HUES64 (cell line): ENCODE results near the gene OSCP1. TPM values are rescaled to one million over a fixed set of nuclear protein-coding genes. Genes with fewer than 3 reads are reported as not detected.
A peak's percentile ranks its signal among the peaks of the same experiment; 100 is the strongest.
"Not testable (repeated sequence)": the region's sequence is repeated elsewhere in the genome, so short reads cannot be mapped to it uniquely, and the experiment has no call there.

Source experiments
- H3K27ac ChIP-seq: 2 replicates; pipeline ENCODE4 v1.7.0; 2013; ENCODE audit warnings: low read depth, low read length, inconsistent platforms
- H3K27me3 ChIP-seq: 2 replicates; pipeline ENCODE4 v1.6.1; 2013; ENCODE audit warnings: mild to moderate bottlenecking, low read length; ENCODE audit not compliant: insufficient read depth
- H3K36me3 ChIP-seq: 2 replicates; pipeline ENCODE4 v1.6.1; 2013; ENCODE audit warnings: mild to moderate bottlenecking, low read length; ENCODE audit not compliant: insufficient read depth
- H3K4me1 ChIP-seq: 2 replicates; pipeline ENCODE4 v1.6.1; 2013; ENCODE audit warnings: mild to moderate bottlenecking, low read length, moderate library complexity; ENCODE audit not compliant: insufficient read depth
- H3K4me3 ChIP-seq: 2 replicates; pipeline ENCODE4 v1.5.1; 2013; ENCODE audit warnings: mild to moderate bottlenecking, low read length, moderate library complexity
- H3K9ac ChIP-seq: 2 replicates; pipeline ENCODE4 v1.6.1; 2013; ENCODE audit warnings: mild to moderate bottlenecking, low read depth, low read length
- H3K9me3 ChIP-seq: 2 replicates; pipeline ENCODE4 v1.6.1; 2013; ENCODE audit warnings: low read depth, low read length; ENCODE audit not compliant: insufficient read depth
- WGBS: fragments of 150-250, 120-280 bp; methylation state at CpG from one replicate; pipeline ENCODE4 v1.1.7; 2013; ENCODE audit warnings: missing lambda C conversion rate; 5-methylcytosine and 5-hydroxymethylcytosine counted together
- polyA plus RNA-seq, 2 experiments: library from polyadenylated mRNA; stranded (reverse); fragments of 50-300 nt; gene quantifications; one replicate each; pipeline ENCODE4 v1.2.3, GENCODE V29; 2013

OSCP1 gene, protein sequence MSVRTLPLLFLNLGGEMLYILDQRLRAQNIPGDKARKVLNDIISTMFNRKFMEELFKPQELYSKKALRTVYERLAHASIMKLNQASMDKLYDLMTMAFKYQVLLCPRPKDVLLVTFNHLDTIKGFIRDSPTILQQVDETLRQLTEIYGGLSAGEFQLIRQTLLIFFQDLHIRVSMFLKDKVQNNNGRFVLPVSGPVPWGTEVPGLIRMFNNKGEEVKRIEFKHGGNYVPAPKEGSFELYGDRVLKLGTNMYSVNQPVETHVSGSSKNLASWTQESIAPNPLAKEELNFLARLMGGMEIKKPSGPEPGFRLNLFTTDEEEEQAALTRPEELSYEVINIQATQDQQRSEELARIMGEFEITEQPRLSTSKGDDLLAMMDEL
- 3.5 TPM for polyA plus RNA-seq (2013, experiment 1 of 2)
- polyA plus RNA-seq (2013, experiment 2 of 2), result 3.5 TPM

DNA sequence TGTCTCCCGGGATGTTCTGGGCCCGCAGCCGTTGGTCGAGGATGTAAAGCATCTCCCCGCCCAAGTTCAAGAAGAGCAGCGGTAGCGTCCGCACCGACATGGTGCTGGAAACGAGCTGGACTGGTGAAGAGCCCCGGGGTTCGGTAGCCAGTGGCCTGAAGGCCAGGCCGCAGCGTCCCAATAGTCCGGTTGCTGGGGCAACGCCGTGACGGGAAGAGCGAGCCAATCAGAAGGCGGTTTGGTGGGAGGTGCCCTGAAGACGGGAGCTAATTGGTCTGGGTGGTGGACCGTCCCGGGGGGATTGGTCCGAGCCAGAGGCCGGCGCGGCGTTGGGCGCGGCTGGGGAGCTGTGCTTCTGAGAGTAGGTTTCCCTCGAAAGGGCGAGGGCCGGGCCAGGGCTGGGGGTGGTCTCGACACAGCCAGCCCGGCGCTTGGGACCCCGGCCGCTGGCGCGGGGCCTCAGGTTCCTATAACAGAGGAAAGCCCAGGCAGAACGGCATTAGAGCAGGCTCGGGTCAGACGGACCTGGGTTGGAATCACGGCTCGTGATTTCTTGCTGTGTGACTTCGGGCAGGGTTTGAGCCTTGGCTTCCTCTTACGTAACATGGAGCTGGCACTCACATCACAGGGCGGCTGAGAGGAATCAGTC, at the start of gene OSCP1:
Gene OSCP1 (minus strand): TSS at position 182 of the 649 bp plus-strand sequence. CDS start 82 bp downstream, at position 100.
- H3K27me3 ChIP-seq, result no peaks in the 10 kb centered on the region
- H3K4me1 ChIP-seq, result no peaks in the 10 kb centered on the region
- WGBS, result 3% methylated on average over 48 of the region's 48 CpGs
- H3K9me3 ChIP-seq, result no peaks in the 10 kb centered on the region
- H3K9ac ChIP-seq, result peak within 1 kb of the TSS; percentile 74
- peak within 1 kb of the TSS; percentile 70; the same call in 1 of the 2 replicates for H3K27ac ChIP-seq
- H3K4me3 ChIP-seq, result peak within 1 kb of the TSS; percentile 70
- peaks cover 11% of the 10 kb centered on the region for H3K36me3 ChIP-seq

DNA sequence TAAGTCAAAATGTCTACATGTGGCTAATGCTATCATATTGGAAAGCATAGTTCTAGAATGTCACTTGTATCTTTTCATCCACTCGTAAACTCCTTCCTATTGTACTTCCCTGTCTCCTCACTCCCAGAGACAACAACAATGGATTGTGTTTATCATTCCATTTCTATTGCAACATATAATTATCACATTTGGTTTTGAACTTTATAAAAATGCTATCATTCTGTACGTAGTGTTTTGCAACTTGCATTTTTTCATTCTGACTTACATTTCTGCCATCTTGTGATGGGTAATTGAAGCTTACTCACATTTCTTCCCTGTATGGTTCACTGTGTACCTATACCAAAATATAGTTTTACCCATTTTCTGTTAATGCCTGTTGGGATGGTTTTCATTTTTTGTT, 47.0 kb upstream of the OSCP1 start:
- Histone ChIP-seq H3K27me3 (no peaks in the 10 kb centered on the region; the same call in none of the 2 replicates), H3K36me3 (no peaks in the 10 kb centered on the region), H3K9me3 (no peaks in the 10 kb centered on the region), H3K4me1 (no peaks in the 10 kb centered on the region), H3K9ac (no peak overlapping the region), H3K4me3 (no peak overlapping the region), H3K27ac (no peak overlapping the region)
- 100% methylated on average over 1 of the region's 2 CpGs for WGBS

DNA sequence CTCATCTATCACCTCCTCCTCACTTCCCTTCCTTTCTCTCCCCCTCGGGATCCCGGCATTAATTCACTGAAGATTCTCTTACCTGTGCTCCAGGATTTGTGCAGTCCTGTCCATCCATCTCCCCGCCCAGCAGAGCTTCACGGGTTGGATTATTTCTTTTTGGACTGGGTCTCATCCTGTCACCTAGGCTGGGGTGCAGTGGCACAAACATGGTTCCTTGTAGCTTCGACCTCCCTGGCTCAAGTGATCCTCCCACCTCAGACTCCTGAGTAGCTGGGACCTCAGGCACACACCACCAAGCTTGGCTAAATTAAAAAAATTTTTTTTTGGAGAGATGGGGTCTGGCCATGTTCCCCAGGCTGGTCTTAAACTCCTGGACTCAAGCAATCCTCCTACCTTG, 44.7 kb upstream of the OSCP1 start:
- H3K4me3 ChIP-seq, result no peak overlapping the region
- H3K9me3 ChIP-seq, result no peaks in the 10 kb centered on the region
- H3K36me3 ChIP-seq, result no peaks in the 10 kb centered on the region
- no peak overlapping the region for H3K27ac ChIP-seq
- WGBS, result 89% methylated on average over 5 of the region's 5 CpGs
- no peaks in the 10 kb centered on the region; the same call in none of the 2 replicates for H3K27me3 ChIP-seq
- no peaks in the 10 kb centered on the region for H3K4me1 ChIP-seq
- H3K9ac ChIP-seq, result no peak overlapping the region

DNA sequence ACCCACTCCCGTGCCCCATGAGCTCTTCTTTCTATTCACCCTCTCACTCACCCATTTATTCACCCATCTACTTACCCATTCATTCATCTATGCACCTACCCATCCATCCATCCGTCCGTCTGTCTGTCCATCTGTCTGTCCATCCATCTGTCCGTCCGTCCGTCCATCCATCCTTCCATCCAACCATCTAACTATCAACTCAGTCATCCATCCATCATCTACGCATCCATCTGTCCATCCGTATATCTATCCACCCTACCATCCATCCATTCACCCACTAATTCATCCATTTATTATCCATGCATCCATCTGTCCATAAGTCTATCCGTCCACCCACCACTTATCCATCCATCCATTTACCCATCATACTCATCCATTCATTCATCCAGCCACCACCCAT, 43.3 kb upstream of the OSCP1 start:
- 90% methylated on average over 9 of the region's 9 CpGs for WGBS
- Histone ChIP-seq H3K27ac (no peak overlapping the region), H3K4me1 (no peaks in the 10 kb centered on the region), H3K9ac (no peak overlapping the region), H3K4me3 (no peak overlapping the region), H3K36me3 (no peaks in the 10 kb centered on the region), H3K9me3 (no peaks in the 10 kb centered on the region), H3K27me3 (no peaks in the 10 kb centered on the region; the same call in none of the 2 replicates)

DNA sequence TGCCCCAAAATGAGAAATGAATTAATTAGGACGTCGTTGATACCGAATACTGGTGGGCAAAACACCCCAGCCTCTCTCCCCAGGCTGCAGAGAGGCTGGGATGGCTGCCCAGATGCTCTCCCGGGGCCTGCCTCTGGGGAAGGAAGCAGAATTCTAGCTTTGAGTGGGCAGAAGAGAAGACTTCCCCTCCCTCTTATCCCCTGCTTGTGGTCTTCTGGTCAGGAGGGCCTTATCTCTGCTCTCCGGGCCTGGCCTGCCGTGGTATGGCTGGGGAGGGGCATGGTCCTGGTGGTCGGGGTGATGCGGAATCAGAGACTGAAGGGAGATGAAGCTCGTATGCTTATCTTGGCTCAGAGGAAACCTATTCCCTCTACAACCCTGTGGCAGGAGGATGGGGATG, 42.2 kb upstream of the OSCP1 start:
- Histone ChIP-seq H3K4me3 (no peak overlapping the region), H3K36me3 (no peaks in the 10 kb centered on the region), H3K9me3 (no peaks in the 10 kb centered on the region), H3K27me3 (no peaks in the 10 kb centered on the region; the same call in 1 of the 2 replicates), H3K4me1 (no peaks in the 10 kb centered on the region), H3K27ac (no peak overlapping the region), H3K9ac (no peak overlapping the region)
- 74% methylated on average over 8 of the region's 9 CpGs for WGBS

DNA sequence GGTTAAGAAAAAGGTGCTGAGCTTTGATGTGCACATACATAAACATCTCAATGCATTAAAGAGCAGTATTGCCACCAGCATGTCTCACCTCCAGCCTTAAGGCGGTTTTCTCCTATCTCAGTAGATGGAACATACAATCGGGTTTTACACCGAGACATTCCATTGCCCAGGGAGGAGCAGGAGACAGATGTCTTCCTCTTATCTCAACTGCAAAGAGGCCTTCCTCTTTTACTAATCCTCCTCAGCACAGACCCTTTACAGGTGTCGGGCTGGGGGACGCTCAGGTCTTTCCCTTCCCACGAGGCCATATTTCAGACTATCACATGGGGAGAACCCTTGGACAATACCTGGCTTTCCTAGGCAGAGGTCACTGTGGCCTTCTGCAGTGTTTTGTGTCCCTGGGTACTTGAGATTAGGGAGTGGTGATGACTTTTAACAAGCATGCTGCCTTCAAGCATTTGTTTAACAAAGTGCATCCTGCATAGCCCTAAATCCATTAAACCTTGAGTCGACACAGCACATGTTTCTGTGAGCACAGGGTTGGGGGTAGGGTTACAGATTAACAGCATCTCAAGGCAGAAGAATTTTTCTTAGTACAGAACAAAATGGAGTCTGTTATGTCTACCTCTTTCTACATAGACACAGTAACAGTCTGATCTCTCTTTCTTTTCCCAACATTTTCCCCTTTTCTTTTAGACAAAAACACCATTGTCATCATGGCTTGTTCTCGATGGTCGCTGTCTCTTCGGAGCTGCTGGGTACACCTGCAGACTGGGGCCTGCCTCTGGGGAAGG, 39.2 kb upstream of the OSCP1 start:
- H3K27me3 ChIP-seq, H3K4me3 ChIP-seq, H3K4me1 ChIP-seq, H3K9me3 ChIP-seq, H3K27ac ChIP-seq, H3K9ac ChIP-seq, H3K36me3 ChIP-seq: not testable (repeated sequence)
- WGBS, result 84% methylated on average over 9 of the region's 10 CpGs

DNA sequence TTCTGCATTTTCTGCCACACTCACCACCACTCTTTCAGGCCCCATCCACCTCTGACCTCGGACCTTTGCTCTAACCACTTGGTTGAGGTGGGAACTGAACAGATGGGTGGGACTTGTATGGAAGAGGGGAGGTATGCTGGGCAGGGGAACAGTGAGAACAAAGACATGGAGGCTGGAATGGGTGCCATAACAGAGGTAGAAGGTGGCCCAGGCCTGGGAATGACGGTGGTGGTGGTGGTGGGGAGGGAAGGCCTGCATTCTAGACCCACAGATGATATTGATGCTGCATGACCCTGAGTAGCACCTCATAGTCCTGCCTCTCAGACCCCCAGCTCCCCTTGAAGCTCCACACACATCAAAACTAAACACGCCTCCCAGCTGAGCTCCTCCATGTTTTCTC, 37.7 kb upstream of the OSCP1 start:
- Histone ChIP-seq H3K36me3 (no peaks in the 10 kb centered on the region), H3K27ac (no peak overlapping the region), H3K4me3 (no peak overlapping the region), H3K4me1 (no peaks in the 10 kb centered on the region), H3K9me3 (no peaks in the 10 kb centered on the region), H3K9ac (no peak overlapping the region), H3K27me3 (no peaks in the 10 kb centered on the region)
- WGBS, result 82% methylated on average over 3 of the region's 3 CpGs

DNA sequence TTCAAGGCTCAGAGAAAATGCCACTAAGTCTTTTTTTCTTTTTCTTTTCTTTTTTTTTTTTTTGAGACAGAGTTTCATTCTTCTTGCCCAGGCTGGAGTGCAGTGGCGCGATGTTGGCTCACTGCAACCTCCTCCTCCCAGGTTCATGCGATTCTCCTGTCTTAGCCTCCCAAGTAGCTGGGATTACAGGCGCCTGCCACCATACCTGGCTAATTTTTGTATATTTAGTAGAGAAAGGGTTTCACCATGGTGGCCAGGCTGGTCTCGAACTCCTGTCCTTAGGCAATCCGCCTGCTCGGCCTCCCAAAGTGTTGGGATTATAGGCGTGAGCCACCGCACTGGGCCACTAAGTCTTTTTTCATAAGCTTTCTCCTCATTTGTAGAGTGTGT, 37.1 kb upstream of the OSCP1 start:
- 95% methylated on average over 9 of the region's 9 CpGs for WGBS
- H3K36me3 ChIP-seq, H3K4me3 ChIP-seq, H3K9ac ChIP-seq, H3K27ac ChIP-seq, H3K9me3 ChIP-seq, H3K4me1 ChIP-seq, H3K27me3 ChIP-seq: not testable (repeated sequence)

DNA sequence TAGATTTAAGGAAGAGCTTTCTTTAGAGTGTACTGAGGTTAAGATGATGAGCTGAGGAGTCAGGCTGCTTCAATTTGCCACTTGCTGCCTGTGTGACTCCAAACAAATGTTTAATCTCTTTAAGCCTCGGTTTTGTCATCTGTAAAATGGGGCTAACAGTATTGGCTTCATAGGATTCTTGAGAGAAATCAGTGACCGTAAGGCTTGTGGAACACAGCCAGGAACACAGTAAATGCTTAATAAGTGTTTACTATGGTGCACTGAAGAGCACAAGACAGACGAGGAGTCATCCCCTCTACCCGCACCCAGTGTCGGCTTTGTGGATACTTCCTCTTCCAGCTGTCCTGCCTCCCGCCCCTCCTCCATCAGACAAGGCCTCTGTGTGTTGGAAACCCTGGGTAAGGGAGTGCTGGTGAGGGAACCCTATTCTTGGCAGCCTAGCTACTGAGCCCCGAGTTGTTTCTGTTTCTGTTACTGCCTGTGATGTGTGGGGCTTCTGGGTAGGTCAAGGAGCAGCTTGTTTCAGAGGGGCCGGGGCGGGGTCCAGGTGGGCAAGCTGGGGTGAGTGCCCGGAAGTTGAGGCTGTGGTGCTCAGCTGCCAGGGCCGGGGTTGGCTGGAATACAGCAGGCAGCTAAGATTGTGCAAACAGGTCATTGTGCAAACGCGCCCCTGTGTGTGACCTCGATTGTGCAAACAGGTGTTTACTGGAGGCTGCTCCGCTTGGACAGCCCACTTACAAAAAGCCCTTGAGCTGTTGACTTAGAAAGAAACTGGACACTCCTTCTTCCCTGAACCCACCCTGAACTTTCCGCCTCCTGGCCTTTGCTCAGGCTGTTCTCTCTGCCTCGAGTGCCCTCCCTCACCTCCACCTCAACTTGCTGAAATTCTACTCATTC, 36.4 kb upstream of the OSCP1 start:
- Histone ChIP-seq H3K36me3 (no peaks in the 10 kb centered on the region), H3K9me3 (no peaks in the 10 kb centered on the region), H3K27me3 (no peaks in the 10 kb centered on the region), H3K4me3 (no peak overlapping the region), H3K9ac (no peak overlapping the region), H3K27ac (no peak overlapping the region), H3K4me1 (no peaks in the 10 kb centered on the region)
- 88% methylated on average over 17 of the region's 17 CpGs for WGBS

DNA sequence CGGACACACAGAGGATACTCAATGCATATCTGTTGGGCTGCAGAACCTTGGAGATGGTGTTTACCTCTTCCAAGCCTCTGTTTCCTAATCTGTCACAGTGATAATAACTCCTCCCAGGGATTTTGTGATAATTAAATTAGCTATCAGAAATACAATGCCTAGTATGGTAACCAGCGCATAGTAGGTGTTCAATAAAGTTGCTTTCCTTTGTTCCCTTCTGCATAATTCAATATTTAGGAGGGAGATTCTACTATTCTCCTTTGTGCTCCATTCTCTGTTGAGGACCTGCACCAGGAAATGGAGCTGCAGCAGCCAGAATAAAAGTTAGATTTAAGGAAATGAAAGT, 35.8 kb upstream of the OSCP1 start:
- no peak overlapping the region for H3K9ac ChIP-seq
- no peak overlapping the region for H3K27ac ChIP-seq
- H3K4me3 ChIP-seq, result no peak overlapping the region
- H3K36me3 ChIP-seq, result no peaks in the 10 kb centered on the region
- H3K27me3 ChIP-seq, result no peaks in the 10 kb centered on the region
- no peaks in the 10 kb centered on the region for H3K9me3 ChIP-seq
- 96% methylated on average over 2 of the region's 2 CpGs for WGBS
- no peaks in the 10 kb centered on the region for H3K4me1 ChIP-seq
